ENCODE data around the gene RHOT2.
A peak's percentile ranks its signal among the peaks of the same experiment; 100 is the strongest.

RHOT2 gene

GRCh38 chr16:647173-647902, 20.6 kb upstream of the RHOT2 start:
- DNase-seq (ENCODE audit: low spot score): no peak

- no peak for DNase-seq (ENCODE audit: low spot score)
Observed at GRCh38 chr16:648071-648780, 19.7 kb upstream of the RHOT2 start.

GRCh38 chr16:648781-649589, 18.9 kb upstream of the RHOT2 start, which contains the start of gene WDR90:
Gene WDR90 (plus strand): TSS chr16:649365. CDS start chr16:649417, 52 bp downstream.
- DNase-seq (ENCODE audit: low spot score): peak; percentile 88

- no peak for DNase-seq (ENCODE audit: low spot score)
Observed at GRCh38 chr16:649631-650030, 18.3 kb upstream of the RHOT2 start.

- DNase-seq (ENCODE audit: low spot score): no peak
Observed at GRCh38 chr16:651844-652243, 16.1 kb upstream of the RHOT2 start.

GRCh38 chr16:652454-653305, 15.3 kb upstream of the RHOT2 start:
- DNase-seq (ENCODE audit: low spot score): no peak

- DNase-seq (ENCODE audit: low spot score): no peak
Observed at GRCh38 chr16:654034-654433, 13.9 kb upstream of the RHOT2 start.

GRCh38 chr16:657487-657886, 10.4 kb upstream of the RHOT2 start:
- no peak for DNase-seq (ENCODE audit: low spot score)

GRCh38 chr16:658679-659571, 9.0 kb upstream of the RHOT2 start:
- no peak for DNase-seq (ENCODE audit: low spot score)

- no peak for DNase-seq (ENCODE audit: low spot score)
Observed at GRCh38 chr16:659618-660017, 8.3 kb upstream of the RHOT2 start.

- no peak for DNase-seq (ENCODE audit: low spot score)
Observed at GRCh38 chr16:660132-660458, 7.8 kb upstream of the RHOT2 start.

- DNase-seq (ENCODE audit: low spot score): peak; percentile 65
Observed at GRCh38 chr16:660459-661183, 7.3 kb upstream of the RHOT2 start.

- no peak for DNase-seq (ENCODE audit: low spot score)
Observed at GRCh38 chr16:661184-661821, 6.6 kb upstream of the RHOT2 start.

GRCh38 chr16:662095-662494, 5.8 kb upstream of the RHOT2 start:
- DNase-seq (ENCODE audit: low spot score): no peak

GRCh38 chr16:662597-662996, 5.3 kb upstream of the RHOT2 start:
- no peak for DNase-seq (ENCODE audit: low spot score)

GRCh38 chr16:666572-666971, 1.4 kb upstream of the RHOT2 start:
- DNase-seq (ENCODE audit: low spot score): no peak

- DNase-seq (ENCODE audit: low spot score): no peak
Observed at GRCh38 chr16:667113-667779, 686 bp upstream of the RHOT2 start.

GRCh38 chr16:668519-669171, 713 bp downstream of the RHOT2 start:
- no peak for DNase-seq (ENCODE audit: low spot score)

GRCh38 chr16:669666-670065, 1.7 kb downstream of the RHOT2 start:
- no peak for DNase-seq (ENCODE audit: low spot score)

Data from CD4-positive, alpha-beta T cell treated with Interleukin-6 at 100 ng/mL for 8 hours (primary cell).